Endothelial cell (in vitro differentiated cells): Measurements from ENCODE around the gene MAML1. TPM values are rescaled to one million over a fixed set of nuclear protein-coding genes. Genes with fewer than 3 reads are reported as not detected.

Experiments used
- DNase-seq: peaks from one replicate; pipeline ENCODE4 v3.0.0; 2021; ENCODE audit warnings: low spot score
- H3K27ac Mint-ChIP-seq: one replicate; pipeline ENCODE4 v1.8.0; 2021; ENCODE audit warnings: mixed read lengths, inconsistent platforms; ENCODE audit not compliant: unreplicated experiment
- H3K27me3 Mint-ChIP-seq: one replicate; pipeline ENCODE4 v1.8.0; 2021; ENCODE audit warnings: mild to moderate bottlenecking, moderate library complexity, mixed read lengths, inconsistent platforms; ENCODE audit not compliant: unreplicated experiment
- H3K36me3 Mint-ChIP-seq: one replicate; pipeline ENCODE4 v1.8.0; 2021; ENCODE audit warnings: mild to moderate bottlenecking, low read depth, mixed read lengths, inconsistent platforms; ENCODE audit not compliant: unreplicated experiment
- H3K4me1 Mint-ChIP-seq: one replicate; pipeline ENCODE4 v1.8.0; 2021; ENCODE audit warnings: mild to moderate bottlenecking, mixed read lengths, inconsistent platforms; ENCODE audit not compliant: unreplicated experiment
- H3K4me3 Mint-ChIP-seq: one replicate; pipeline ENCODE4 v1.8.0; 2021; ENCODE audit warnings: mild to moderate bottlenecking, mixed read lengths, inconsistent platforms; ENCODE audit not compliant: unreplicated experiment
- H3K9me3 Mint-ChIP-seq: one replicate; pipeline ENCODE4 v1.8.0; 2021; ENCODE audit warnings: mixed read lengths, inconsistent platforms; ENCODE audit not compliant: unreplicated experiment
- CTCF ChIP-seq: fragments of 200-600 bp; sonication (generic); IDR thresholded peaks from one replicate; pipeline ENCODE4 v1.5.0; 2021; ENCODE audit warnings: antibody characterized with exemption; ENCODE audit not compliant: unreplicated experiment
- total RNA-seq: library from RNA; stranded (reverse); fragmentation: NEBNext Ultra II Directional; extraction: Animal tissue kit (Norgen Biotek cat#: 25700); gene quantifications from one replicate; pipeline ENCODE4 v1.2.1, GENCODE V29; 2021; ENCODE audit not compliant: unreplicated experiment

The MAML1 gene
- total RNA-seq, 1 donor from 2014 or later, result 30.0 TPM

GRCh38 chr5:179792612-179793467 lies 60.2 kb downstream of the MAML1 start:
- no peaks in the 10 kb centered on the region for H3K9me3 Mint-ChIP-seq
- H3K27me3 Mint-ChIP-seq, result peaks cover 13% of the 10 kb centered on the region
- H3K4me1 Mint-ChIP-seq, result peaks cover 4% of the 10 kb centered on the region
- H3K36me3 Mint-ChIP-seq, result peaks cover 10% of the 10 kb centered on the region
- no peak overlapping the region for H3K4me3 Mint-ChIP-seq
- DNase-seq, result no peak
- TF ChIP-seq CTCF, result no peak
- H3K27ac Mint-ChIP-seq, result peak overlapping the region; percentile 67

GRCh38 chr5:179793468-179794139 lies 61.0 kb downstream of the MAML1 start, which contains the start of gene LTC4S:
TSS of gene LTC4S (plus strand) at chr5:179793986. CDS start at chr5:179794081, 95 bp downstream.
- Mint-ChIP-seq H3K4me3 (no peak within 1 kb of the TSS), H3K27ac (peak within 1 kb of the TSS; percentile 67), H3K9me3 (no peaks in the 10 kb centered on the region), H3K4me1 (peaks cover 4% of the 10 kb centered on the region), H3K36me3 (peaks cover 10% of the 10 kb centered on the region), H3K27me3 (peaks cover 13% of the 10 kb centered on the region)
- no peak for DNase-seq
- no peak for TF ChIP-seq CTCF

- Mint-ChIP-seq H3K4me3 (no peak overlapping the region), H3K9me3 (no peaks in the 10 kb centered on the region), H3K27ac (no peak overlapping the region), H3K36me3 (peaks cover 14% of the 10 kb centered on the region), H3K4me1 (peaks cover 4% of the 10 kb centered on the region), H3K27me3 (peaks cover 14% of the 10 kb centered on the region)
- no peak for TF ChIP-seq CTCF
- DNase-seq, result no peak
Observed at GRCh38 chr5:179794171-179794570, 61.5 kb downstream of the MAML1 start.

- no peak for DNase-seq
- no peak for TF ChIP-seq CTCF
- H3K4me1 Mint-ChIP-seq, result peaks cover 7% of the 10 kb centered on the region
- H3K27ac Mint-ChIP-seq, result no peak overlapping the region
- no peak overlapping the region for H3K4me3 Mint-ChIP-seq
- no peaks in the 10 kb centered on the region for H3K9me3 Mint-ChIP-seq
- H3K36me3 Mint-ChIP-seq, result peaks cover 18% of the 10 kb centered on the region
- H3K27me3 Mint-ChIP-seq, result peaks cover 17% of the 10 kb centered on the region
Observed at GRCh38 chr5:179794575-179794974, 62.0 kb downstream of the MAML1 start.
